GM18867 (cell line): ENCODE results near the gene HRH2.
"Not testable (repeated sequence)": the region's sequence is repeated elsewhere in the genome, so short reads cannot be mapped to it uniquely, and the experiment has no call there.

ENCODE experiments used
- ATAC-seq: cut with Tn5 transposase; IDR thresholded peaks from one replicate; pipeline ENCODE4 v1.9.1; 2021; ENCODE audit warnings: mild to moderate bottlenecking, moderate library complexity; ENCODE audit not compliant: unreplicated experiment

The HRH2 gene

DNA sequence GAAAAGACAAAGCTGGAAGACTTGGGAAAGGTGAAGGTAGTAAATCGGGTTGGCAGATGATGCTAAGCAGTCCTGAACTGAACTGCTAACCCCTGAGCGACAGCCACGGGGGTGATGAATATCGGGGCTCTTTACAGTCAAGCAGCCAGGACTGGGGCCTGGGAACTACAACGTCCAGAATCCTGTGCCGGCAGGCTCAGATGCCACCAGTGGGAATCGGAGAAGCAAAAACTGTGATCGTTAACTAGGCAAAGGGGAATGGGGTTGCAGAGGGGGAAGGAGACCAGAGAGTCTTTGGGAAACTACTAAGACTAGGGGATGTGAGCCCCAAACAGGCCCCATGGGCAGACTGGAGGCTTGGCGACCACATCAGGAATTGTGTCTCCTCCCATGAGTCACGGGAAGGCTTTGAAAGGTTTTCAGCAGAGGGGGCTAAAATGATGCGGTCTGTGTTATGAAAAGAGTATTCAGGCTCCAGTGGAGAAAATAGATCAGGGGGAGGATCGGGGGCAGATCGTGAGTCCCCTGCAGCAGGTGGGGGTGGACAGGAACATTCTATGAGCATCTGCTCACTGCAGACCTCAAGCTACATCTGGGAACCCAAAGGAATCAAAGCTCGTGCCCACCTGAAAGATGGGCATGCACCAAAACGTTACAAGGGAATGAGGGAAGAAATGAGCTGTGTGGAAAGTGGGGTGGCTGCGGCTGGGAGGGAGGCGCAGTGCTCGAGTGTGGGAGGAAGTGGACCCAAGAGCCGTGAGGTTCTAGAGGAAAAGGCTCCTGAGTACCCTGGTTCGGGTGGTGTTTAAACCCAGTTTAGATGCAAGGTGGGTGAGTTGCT is 53.8 kb downstream of the HRH2 start:
- no peak for ATAC-seq

GRCh38 chr5:175712313-175712680 is 54.4 kb downstream of the HRH2 start:
- no peak for ATAC-seq

GRCh38 chr5:175712681-175713085 is 54.8 kb downstream of the HRH2 start:
- ATAC-seq, result no peak

DNA sequence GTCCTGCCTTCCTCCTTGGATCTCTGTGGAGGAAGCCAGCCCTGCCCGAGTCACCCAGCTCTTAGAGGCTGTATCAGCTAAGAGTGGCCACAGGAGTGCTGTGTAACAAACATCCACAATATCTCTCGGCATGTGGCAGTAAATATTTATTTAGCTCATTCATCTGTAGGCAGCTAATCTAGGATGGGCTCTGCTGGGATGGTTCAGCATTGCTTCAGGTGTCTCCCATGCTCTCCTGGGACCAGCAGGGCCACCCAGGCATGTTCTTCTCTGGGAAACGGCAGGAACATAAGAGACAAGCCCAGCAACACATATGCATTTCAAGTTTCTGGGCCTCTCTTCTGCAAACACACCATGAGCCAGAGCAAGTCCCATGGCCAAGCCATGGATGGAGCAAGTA is 56.1 kb downstream of the HRH2 start:
- ATAC-seq, result no peak

- ATAC-seq, result no peak
These were observed 56.7 kb downstream of the HRH2 start for GRCh38 chr5:175714479-175715085.

GRCh38 chr5:175715627-175716522 is 58.0 kb downstream of the HRH2 start:
- ATAC-seq, result no peak

- ATAC-seq, result no peak
These were observed 60.0 kb downstream of the HRH2 start for GRCh38 chr5:175717837-175718236.

- ATAC-seq, result no peak
These were observed 60.7 kb downstream of the HRH2 start for GRCh38 chr5:175718401-175719108.

DNA sequence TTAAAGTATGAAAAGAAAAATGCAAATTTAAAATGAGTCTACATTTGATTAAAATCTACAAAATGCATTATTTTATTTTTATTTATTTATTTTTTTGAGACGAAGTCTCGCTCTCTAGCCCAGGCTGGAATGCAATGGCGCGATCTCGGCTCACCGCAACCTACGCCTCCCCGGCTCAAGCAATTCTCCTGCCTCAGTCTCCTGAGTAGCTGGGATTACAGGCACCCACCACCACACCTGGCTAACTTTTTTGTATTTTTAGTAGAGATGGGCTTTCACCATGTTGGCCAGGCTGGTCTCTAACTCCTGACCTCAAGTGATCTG is 61.2 kb downstream of the HRH2 start:
- not testable (repeated sequence) for ATAC-seq

DNA sequence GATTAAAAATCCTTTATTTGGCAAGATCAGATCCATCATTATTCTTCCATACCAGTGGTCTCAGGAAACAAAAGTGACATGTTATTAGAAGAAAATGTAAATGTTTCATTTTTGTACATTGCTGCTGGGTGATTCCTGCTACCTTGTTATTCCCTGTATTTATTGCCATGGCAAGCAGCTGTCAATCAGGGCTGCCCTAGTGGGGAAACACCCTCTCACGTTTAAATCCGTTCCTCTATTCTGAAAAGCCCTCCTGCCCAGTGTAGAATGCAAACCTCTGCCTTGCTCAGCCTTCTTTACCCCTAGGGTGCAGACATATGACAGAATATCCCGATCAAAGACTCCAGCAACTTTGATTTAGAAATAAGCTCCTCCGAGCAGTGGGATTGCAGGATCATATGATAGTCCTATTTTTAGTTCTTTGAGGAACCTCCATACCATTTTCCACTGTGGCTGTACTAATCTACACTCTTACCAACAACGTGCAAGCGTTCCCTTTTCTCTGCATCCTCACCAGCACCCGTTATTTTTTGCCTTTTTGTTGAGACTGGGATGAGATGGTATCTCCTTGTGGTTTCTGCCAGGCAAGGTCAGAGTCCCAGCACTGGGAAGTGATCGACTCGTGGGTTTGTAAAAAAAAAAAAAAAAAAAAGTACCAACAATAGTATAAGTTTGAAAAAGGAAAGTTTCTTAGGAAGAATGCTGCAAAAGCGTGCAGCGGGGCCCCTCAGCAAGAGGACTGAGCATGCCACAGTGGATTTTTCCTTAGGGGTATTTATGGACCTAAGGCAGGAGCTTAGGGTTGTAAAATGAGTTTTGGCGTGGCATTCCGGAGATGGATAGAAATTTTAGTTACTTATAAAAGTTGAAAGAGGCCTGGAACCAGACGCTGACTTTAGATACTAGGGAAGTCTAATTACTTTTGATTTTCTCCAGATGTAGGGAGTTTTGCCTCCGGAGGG is 66.7 kb downstream of the HRH2 start:
- no peak for ATAC-seq

GRCh38 chr5:175728316-175728715 is 70.4 kb downstream of the HRH2 start:
- ATAC-seq, result no peak

DNA sequence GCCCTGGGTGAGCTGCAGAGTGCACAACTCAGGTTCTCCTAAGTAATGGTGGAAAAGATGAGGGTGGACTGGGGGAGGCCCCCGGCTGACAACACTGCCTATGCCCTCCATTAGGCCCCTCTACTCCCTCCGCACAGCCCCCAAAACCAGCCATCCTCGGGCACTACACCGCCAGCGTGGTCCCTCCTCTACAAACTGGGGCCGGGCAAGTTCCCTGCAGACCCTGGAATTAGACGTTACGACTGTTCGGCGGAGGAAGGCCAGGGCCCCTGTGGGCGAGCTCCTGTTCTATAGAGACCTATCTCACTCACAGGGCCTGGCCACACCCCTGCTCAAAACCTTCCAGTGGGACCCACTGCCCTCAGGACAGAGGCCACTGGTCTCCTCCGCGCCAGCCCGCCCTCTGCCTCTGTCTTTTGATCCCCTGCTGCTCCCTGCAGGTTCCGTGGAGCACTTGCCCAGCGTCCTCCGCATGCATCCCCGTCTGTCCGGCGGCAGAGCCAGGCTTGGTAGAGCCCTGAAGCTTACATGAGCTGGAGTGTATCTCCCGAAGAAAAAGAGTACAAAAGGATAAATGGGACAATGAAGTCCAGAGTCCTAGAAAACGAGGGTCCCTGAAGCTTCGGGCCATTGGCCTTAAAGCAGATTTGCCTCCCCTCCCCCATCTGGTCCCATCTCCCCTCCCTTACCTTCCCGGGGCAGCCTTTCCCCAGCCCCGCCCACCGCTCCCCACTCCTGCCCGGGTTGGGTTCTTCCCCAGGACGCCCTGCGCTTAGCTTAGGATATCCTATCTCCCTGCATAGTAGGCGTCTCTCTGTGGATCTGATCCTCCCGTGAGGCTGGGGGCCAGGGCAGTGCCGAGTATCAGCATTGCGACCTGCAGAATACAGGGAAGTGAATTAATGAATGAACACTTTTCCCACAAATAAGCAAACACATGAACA is 71.3 kb downstream of the HRH2 start:
- no peak for ATAC-seq

DNA sequence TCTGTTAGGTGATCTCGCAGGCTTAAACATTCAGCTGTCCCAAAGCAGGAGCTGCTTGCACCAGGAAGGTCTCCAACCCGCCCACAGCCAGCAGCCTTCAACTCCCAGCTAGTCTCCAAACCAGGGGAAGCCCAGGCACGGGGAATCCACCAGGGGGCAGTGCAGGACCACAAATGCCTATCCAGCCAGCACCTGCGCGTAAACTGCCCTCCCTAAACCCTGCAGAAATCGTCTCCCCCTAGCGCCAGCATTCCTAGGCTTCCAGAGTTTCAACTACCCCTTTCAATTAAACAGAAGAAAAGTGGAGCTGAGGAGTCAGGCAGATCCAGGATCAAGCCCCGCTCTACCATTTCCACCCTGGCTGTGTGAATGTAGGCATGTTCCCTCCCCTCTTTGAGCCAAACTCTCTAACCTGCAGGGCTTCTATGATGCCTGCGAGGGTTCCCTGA is 72.0 kb downstream of the HRH2 start:
- peak; percentile 74 for ATAC-seq

GRCh38 chr5:175731172-175731571 is 73.3 kb downstream of the HRH2 start:
- no peak for ATAC-seq

DNA sequence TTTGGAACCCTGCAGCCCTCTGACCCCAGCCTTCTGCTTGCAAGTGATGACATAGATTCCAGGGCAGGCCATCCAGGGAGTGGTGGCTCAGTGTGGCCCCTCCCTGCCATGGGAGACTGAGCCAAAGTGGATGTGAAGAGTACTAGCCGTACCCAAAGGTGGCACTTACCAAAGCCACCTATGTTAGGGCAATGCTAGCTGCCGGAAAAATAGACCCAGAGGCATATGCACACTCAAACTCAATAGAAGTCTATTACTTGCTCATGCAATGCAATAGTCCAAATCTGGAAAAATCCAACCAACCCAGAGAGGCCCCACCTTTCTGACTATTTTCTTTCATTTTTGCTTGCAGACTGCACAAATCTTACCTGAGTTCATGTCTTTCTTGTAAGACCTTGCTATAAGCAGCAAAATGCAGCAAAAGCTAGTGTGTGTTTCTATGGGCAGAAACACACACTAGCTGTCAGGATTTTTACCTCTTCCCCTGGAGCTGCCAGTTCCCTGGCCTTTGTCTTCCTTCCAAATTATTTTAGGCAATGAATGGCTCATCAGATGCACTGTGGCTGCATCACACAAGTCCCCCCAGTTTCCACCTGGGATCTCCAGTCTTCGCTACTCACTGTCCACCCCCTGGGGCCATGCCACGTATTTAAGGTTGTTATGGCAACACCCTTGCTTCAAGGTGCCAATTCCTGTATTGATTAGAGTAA is 74.0 kb downstream of the HRH2 start:
- ATAC-seq, result no peak

- no peak for ATAC-seq
These were observed 75.1 kb downstream of the HRH2 start for GRCh38 chr5:175733017-175733416.

GRCh38 chr5:175734016-175734415 is 76.1 kb downstream of the HRH2 start:
- ATAC-seq, result no peak

DNA sequence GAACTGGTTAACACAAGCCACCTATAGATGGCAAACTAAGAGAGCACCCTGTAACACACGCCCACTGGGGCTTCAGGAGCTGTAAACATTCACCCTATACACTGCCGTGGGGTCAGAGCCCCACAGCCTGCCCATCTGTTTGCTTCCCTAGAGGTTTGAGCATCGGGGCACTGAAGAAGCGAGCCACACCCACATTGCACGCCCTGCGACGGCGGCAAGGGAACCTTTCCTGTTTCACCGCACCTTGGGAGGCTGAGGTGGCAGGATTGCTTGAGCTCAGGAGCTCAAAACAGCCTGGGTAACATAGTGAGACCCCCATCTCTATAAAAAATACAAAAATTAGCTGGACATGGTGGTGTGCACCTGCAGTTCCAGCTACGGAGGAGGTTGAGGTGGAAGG is 76.6 kb downstream of the HRH2 start:
- ATAC-seq, result no peak
